ENCODE data around the gene KISS1R.

DNA sequence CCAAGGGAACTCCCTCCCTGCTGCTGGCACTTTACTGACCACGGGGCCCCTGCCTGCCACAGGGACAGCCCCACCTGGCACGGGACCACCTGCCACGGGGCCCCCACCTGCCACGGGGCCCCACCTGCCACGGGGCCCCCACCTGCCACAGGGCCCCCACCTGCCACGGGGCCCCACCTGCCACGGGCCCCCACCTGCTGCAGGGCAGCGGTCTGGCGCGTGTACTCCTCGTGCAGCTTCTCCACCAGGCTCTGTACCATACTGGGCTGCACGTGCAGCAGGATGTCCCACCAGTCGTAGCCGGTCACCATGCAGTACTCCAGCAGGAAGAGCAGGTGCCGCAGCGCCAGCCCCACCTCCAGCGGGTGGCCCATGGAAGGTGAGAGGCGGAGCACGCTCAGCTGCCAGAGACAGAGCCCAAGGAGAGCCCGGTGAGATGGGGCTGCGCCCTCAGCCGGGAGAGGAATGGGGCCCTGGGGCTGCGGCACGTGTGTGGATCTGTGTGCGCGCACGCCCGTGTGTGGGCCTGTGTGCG lies 40.3 kb upstream of the KISS1R start:
- TF ChIP-seq EZH2 (optimal IDR thresholded peaks at IDR 0.05; ENCODE audit: low read depth, low read length) (no peak), EZH2phosphoT487 (IDR thresholded peaks at IDR 0.05; ENCODE audit: low read length) (no peak)
